ENCODE data around the gene USP33.
"Not testable (repeated sequence)": the region's sequence is repeated elsewhere in the genome, so short reads cannot be mapped to it uniquely, and the experiment has no call there.

USP33 gene

DNA sequence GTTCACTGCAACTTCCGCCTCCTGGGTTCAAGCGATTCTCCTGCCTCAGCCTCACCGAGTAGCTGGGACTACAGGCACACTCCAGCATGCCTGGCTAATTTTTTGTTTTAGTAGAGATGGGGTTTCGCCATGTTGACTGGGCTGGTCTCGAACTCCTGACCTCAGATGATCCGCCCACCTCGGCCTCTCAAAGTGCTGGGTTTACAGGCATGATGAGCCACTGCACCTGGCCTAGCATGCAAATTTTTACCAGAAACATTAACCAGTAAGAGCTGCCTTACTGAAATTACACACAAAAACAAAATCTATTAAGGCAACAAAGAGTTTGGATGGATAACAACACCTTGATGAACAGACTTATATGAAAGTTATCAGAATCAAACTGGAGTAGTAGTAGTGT, 89.3 kb downstream of the USP33 start:
- no peak for DNase-seq

DNA sequence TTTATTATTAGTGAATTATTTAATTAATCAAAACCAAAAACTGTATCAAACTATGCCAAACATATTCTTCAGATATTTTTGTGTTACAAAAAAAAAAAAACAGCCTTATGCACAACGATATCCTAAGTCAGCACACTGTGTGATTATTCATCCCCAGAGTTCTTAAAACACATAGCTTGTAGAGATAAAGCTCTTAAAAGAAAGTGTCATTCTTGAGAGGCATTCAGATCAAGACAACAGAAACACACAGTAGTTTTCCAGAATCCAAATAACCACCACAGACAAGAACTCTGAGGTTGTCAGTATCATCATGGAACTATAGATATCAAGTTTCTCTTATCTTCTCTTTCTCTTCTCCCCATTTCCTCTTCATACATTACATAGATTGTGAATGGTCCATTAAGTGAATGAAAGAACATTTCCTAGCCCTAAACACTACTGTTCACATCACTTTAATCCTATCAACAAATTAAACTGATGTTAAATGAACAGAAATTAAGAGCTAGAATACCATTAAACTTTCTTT, 90.7 kb downstream of the USP33 start:
- no peak for DNase-seq

GRCh38 chr1:77664939-77665516, 94.6 kb downstream of the USP33 start:
- no peak for DNase-seq

DNA sequence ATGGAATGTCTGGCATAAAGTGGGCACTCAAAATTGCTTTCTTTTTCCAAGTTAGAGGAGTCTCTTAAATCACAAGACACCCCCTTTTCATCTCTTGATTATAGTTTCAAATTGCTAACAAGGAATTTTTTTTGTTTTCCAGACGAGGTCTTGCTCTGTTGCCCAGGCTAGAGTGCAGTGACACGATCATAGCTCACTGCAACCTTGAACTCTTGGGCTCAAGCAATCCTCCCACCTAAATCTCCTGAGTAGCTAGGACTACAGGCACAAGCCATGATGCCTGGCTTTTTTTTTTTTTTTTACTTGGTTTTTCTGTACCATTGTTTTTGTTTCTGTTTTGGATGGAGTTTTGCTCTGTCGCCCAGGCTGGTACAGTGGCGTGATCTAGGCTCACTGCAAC, 98.0 kb downstream of the USP33 start:
- DNase-seq = no peak

GRCh38 chr1:77659879-77660593, 99.6 kb downstream of the USP33 start:
- DNase-seq = no peak

GRCh38 chr1:77658271-77658670, 101.4 kb downstream of the USP33 start:
- no peak for DNase-seq

DNA sequence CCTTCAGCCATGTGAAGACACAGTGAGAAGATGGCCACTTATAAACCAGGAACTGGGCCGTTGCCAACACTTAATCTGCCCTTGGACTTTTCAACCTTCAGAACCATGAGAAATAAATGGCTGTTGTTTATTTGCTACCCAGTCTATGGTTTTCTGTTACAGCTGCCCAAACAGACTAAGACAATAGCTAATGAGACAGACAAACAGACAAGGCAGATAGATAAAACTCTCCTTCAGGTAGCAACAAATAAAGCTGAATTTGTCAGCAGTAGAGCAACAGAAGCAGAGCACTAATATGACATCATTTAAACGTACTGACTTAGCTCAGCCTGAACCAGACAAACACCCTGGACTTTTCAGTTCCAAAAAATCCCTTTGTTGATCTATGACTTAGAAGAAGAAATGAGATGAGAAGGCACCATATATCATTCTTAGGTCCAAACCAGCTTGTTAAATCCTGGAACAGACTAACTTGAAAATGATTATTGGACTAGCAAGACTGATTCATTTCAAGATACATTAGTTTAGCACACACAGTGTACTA, 104.1 kb downstream of the USP33 start:
- peak; percentile 78 for DNase-seq

DNA sequence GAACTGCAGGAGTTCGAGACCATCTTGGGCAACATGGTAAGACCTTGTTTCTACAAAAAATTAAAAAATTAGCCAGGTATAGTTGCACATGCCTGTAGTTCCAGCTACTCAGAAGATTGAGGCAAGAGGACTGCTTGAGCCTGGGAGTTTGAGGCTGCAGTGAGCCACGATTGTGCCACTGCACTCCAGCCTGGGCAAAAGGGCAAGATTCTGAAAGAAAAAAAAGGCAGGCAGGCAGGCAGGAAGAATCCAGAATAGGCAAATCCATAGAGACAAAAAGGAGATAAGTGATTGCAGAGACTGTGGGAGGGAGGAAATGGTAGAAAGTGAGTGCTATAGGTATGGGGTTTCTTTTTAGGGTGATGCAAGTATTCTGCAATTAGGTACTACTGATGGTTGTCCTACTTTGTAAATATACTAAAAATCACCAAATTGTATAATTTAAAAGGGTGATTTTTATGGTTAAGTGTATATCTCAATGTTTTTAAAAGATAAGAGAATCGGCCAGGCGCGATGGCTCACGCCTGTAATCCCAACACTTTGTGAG, 106.6 kb downstream of the USP33 start:
- no peak for DNase-seq

GRCh38 chr1:77652268-77652667, 107.4 kb downstream of the USP33 start:
- DNase-seq = no peak

DNA sequence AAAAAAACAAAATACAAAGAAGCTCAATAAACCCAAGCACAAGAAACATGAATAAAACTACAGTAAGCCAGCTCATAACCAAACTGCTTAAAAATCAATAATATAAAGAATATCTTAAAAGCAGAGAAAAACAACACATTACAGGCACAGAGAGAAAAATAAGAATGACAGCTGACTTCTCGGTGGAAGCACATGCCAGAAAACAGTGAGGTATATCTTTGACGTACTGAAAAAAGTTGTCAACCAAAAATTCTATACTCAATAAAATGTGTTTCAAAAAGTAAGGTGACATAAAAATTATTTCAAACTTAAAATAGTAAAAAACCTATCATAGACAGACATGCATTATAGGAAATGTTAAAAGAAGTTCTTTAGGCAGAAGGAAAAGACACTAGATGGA, 110.5 kb downstream of the USP33 start:
- DNase-seq = no peak

DNA sequence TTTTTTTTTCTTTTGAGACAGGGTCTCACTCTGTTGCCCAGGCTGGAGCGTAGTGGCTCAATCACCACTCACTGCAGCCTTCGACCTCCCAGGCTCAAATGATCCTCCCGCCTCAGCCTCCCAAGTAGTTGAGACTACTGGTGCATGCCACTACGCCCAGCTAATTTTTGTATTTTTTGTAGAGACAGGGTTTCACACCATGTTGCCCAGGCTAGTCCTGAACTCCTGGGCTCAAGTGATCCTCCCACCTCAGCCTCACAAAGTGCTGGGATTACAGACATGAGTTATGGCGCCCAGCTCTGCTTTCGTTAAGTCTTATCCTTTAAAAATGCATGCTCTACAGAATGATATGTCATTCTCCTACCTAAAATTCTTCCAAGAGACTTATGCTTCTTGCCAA, 113.4 kb downstream of the USP33 start:
- not testable (repeated sequence) for DNase-seq

Measured in COR-L47 (cell line).